ENCODE results near the gene CEP76.
"Not testable (repeated sequence)": the region's sequence is repeated elsewhere in the genome, so short reads cannot be mapped to it uniquely, and the experiment has no call there.

CEP76 gene

GRCh38 chr18:12639990-12640880 is 62.3 kb downstream of the CEP76 start:
- DNase-seq: no peak

DNA sequence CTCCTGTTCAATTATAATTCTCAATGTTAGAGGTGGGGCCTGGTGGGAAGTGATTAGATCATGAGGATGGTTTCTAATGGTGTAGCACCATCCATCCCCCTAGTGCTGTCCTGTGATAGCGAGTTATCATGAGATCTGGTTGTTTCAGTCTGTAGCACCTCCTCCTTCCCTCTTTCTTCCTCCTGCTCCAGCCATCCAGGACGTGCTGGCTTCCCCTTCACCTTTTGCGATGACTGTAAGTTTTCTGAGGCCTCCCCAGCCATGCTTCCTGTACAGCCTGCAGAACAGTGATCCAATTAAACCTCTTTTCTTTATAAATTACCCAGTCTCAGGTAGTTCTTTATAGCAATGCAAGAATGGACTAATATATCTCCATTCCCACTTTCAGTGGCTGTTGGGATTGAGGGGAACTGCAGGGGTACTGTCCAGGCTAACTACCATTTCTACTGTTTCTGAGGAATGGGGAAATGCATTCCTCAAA is 63.8 kb downstream of the CEP76 start:
- DNase-seq: no peak

- no peak for DNase-seq
Observed at GRCh38 chr18:12637901-12638643, 64.5 kb downstream of the CEP76 start.

DNA sequence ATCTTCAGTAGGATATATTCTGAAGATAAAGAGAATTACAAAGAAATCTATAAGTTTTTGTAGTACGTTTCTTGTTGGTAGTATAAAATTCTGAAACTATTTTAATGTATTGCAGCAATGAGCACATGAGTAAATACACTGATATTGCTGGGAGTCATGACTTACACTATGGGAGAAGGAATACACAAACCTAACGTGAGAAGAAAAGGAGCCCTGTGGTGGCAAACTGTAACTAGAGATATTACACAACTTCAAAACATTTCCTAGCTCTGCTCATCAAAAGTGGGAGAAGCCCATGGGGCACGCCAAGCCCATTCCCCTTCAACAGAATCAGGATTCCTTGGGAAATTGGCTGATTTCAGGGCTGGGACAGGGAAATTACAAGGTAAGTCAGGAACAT is 65.1 kb downstream of the CEP76 start:
- no peak for DNase-seq

DNA sequence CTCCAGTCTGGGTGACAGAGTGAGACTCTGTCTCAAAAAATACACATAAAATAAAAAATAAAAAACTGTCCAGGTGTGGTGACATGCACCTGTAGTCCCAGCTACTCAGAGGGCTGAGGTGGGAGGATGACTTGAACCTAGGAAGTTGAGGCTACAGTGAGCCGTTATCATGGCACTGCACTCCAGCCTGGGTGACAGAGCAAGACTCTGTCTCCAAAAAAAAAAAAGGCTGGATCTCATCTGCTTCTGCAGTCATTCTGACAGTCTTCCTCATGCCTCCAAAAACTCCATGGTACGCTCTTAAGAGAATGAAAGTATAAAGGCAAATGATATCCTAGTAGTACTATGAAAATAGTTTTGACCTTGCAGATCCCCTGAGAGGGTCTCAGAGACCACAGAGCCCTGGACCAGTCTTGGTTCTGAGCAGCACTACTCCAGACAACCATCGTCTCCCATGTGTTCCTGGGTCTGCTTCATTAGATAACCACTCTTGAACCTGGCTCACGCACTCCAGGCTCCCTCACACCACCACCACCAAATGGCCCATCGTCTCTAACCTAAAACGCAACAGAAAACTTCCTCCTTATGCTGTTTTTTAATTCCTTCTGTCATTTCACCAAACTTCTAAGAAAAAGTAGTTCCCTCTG is 70.6 kb downstream of the CEP76 start:
- no peak for DNase-seq

GRCh38 chr18:12630136-12630535 is 72.4 kb downstream of the CEP76 start:
- DNase-seq: no peak

DNA sequence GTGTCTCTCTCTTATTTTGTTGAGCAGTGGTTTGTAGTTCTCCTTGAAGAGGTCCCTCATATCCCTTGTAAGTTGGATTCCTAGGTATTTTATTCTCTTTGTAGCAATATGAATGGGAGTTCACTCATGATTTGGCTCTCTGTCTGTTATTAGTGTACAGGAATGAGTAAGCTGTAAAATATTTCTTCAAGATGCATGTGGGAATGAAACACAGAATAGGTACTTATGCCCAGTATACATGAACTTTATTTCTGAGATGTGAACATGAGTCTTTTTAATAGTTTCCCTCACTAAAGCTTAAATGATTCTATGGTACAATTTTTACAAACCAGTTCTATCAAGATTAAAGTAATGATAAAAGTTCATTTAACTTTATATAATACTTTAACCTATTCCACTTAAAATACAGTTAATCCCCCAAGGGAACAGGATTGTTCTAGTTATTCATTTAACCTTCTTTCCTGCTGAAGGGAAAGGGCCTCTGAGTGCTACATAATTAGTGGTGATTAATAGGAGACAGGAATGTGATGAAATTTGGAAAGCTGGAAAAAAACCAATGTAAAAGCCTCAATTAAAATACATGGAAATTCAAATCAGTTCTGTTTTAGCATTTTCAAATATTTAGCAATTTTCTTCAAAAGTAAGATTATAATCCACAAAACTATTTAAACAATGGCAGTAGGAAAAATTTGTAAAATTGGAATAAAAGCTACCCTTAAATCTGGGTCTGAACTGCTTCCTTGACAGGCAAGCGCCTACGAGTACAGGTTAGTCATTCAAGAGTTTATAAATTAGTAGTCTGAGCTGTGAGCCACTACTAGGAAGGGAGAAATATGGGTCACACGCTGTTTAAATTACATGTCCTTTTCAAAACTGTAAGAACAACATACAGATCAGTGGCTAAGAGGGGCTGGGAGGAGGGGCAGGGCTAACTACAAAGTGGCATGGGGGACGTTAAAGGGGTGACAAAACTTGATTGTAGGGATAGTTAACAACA is 73.5 kb downstream of the CEP76 start:
- no peak for DNase-seq

DNA sequence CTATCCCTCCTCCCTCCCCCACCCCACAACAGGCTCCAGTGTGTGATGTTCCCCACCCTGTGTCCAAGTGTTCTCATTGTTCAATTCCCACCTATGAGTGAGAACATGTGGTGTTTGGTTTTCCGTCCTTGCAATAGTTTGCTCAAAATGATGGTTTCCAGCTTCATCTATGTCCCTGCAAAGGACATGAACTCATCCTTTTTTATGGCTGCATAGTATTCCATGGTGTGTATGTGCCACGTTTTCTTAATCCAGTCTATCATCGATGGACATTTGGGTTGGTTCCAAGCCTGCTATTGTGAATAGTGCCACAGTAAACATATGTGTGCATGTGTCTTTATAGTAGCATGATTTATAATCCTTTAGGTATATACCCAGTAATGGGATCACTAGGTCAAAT is 75.3 kb downstream of the CEP76 start:
- DNase-seq: not testable (repeated sequence)

- DNase-seq: no peak
Observed at GRCh38 chr18:12625241-12625640, 77.3 kb downstream of the CEP76 start.

Measured in right hindlimb (tissue), 1 donor.